Colonic mucosa (tissue), 4 donors: ENCODE data around the gene SLC12A7. TPM values are rescaled to one million over a fixed set of nuclear protein-coding genes. Genes with fewer than 3 reads are reported as not detected.

Experiments used
- DNase-seq: peaks from one replicate; pipeline ENCODE4 v3.0.0-alpha.2; 2020
- H3K27ac ChIP-seq: fragments of 200-600 bp; one replicate; pipeline ENCODE4 v1.8.0; 2021
- H3K27me3 ChIP-seq: fragments of 200-600 bp; one replicate; pipeline ENCODE4 v1.8.0; 2021
- H3K36me3 ChIP-seq: fragments of 200-600 bp; one replicate; pipeline ENCODE4 v1.8.0; 2021
- H3K4me1 ChIP-seq: fragments of 200-600 bp; one replicate; pipeline ENCODE4 v1.8.0; 2021; ENCODE audit warnings: mild to moderate bottlenecking
- H3K4me3 ChIP-seq: fragments of 200-600 bp; one replicate; pipeline ENCODE4 v1.8.0; 2021
- H3K9ac ChIP-seq, 2 donors: one replicate each; pipeline ENCODE4 v1.7.0; 2013; ENCODE audit warnings: control low read depth in 2 of 2, low read depth in 2 of 2, low read length in 2 of 2
- H3K9me3 ChIP-seq: fragments of 200-600 bp; one replicate; pipeline ENCODE4 v1.8.0; 2021
- CTCF ChIP-seq: fragments of 200-600 bp; IDR thresholded peaks from one replicate; pipeline ENCODE4 v1.8.0; 2022; ENCODE audit warnings: antibody characterized with exemption, mild to moderate bottlenecking
- intact Hi-C: fragments of 100-400 bp; cut with DNase I; formaldehyde crosslinking; loops from one replicate; pipeline ENCODE4 v1.14.1; 2022
- total RNA-seq, 2 donors: library from RNA; stranded (reverse); fragmentation: NEBNext Ultra II Directional in 1 of 2; extraction: Animal tissue kit (Norgen Biotek cat#: 25700) in 1 of 2; gene quantifications; one replicate each; pipeline ENCODE4 v1.2.1, GENCODE V29; 2021
- donor health status: healthy.
- donor health status: DM: no; HTN: no; CAD: no.
- donor health status: DM: no; HTN: no; CAD: no.

The SLC12A7 gene
- total RNA-seq, 2 donors from 2014 or later = 64.6 to 81.2 TPM

GRCh38 chr5:1052641-1053390 lies 59.0 kb downstream of the SLC12A7 start:
- Histone ChIP-seq H3K36me3 (peaks cover 4% of the 10 kb centered on the region), H3K9ac (no peak overlapping the region), H3K27ac (no peak overlapping the region), H3K4me3 (no peak overlapping the region), H3K4me1 (no peaks in the 10 kb centered on the region), H3K27me3 (no peaks in the 10 kb centered on the region), H3K9me3 (no peaks in the 10 kb centered on the region)
- TF ChIP-seq CTCF = no peak
- DNase-seq = no peak
- intact Hi-C loops = no loop called here

- DNase-seq = no peak
- no peak for TF ChIP-seq CTCF
- no peaks in the 10 kb centered on the region for H3K4me1 ChIP-seq
- H3K27me3 ChIP-seq = no peaks in the 10 kb centered on the region
- H3K9me3 ChIP-seq = no peaks in the 10 kb centered on the region
- H3K4me3 ChIP-seq = no peak overlapping the region
- H3K36me3 ChIP-seq = peaks cover 4% of the 10 kb centered on the region
- intact Hi-C loops = no loop called here
- H3K27ac ChIP-seq = no peak overlapping the region
- H3K9ac ChIP-seq = no peak overlapping the region
Measured at GRCh38 chr5:1052076-1052475, 59.8 kb downstream of the SLC12A7 start.

GRCh38 chr5:1051366-1051720 lies 60.5 kb downstream of the SLC12A7 start:
- peaks cover 4% of the 10 kb centered on the region for H3K36me3 ChIP-seq
- no peak overlapping the region for H3K27ac ChIP-seq
- no peak overlapping the region for H3K9ac ChIP-seq
- intact Hi-C loops = no loop called here
- H3K27me3 ChIP-seq = no peaks in the 10 kb centered on the region
- no peaks in the 10 kb centered on the region for H3K4me1 ChIP-seq
- H3K9me3 ChIP-seq = no peaks in the 10 kb centered on the region
- no peak for DNase-seq
- H3K4me3 ChIP-seq = no peak overlapping the region
- TF ChIP-seq CTCF = no peak

- no peak for TF ChIP-seq CTCF
- no peaks in the 10 kb centered on the region for H3K4me1 ChIP-seq
- H3K9me3 ChIP-seq = no peaks in the 10 kb centered on the region
- H3K36me3 ChIP-seq = peaks cover 4% of the 10 kb centered on the region
- H3K27ac ChIP-seq = no peak overlapping the region
- H3K9ac ChIP-seq = no peak overlapping the region
- intact Hi-C loops = no loop called here
- no peak for DNase-seq
- H3K27me3 ChIP-seq = no peaks in the 10 kb centered on the region
- no peak overlapping the region for H3K4me3 ChIP-seq
Measured at GRCh38 chr5:1050423-1051365, 61.2 kb downstream of the SLC12A7 start.

GRCh38 chr5:1048861-1049838 lies 62.7 kb downstream of the SLC12A7 start:
- Histone ChIP-seq H3K9ac (no peak overlapping the region), H3K4me3 (no peak overlapping the region), H3K27ac (no peak overlapping the region), H3K36me3 (no peaks in the 10 kb centered on the region), H3K4me1 (no peaks in the 10 kb centered on the region), H3K9me3 (no peaks in the 10 kb centered on the region), H3K27me3 (no peaks in the 10 kb centered on the region)
- no peak for DNase-seq
- TF ChIP-seq CTCF = no peak
- intact Hi-C loops = no loop called here
